Body of pancreas (tissue), 4 donors: ENCODE results near the gene PPP2R2B. TPM values are rescaled to one million over a fixed set of nuclear protein-coding genes. Genes with fewer than 3 reads are reported as not detected.

Experiments
- ATAC-seq: fragments of 150-250 bp; one replicate; pipeline ENCODE4 v1.9.1; 2016
- DNase-seq, 4 donors: peaks; one replicate each; pipeline ENCODE4 v3.0.0-alpha.2; 2019
- H3K27ac ChIP-seq, 4 donors: fragments of 200-600 bp; sonication (generic); 1 replicate in 3 of 4; 2 replicates in 1 of 4; pipeline versions ENCODE4 v1.5.1 to v1.6.1; 2016 to 2019; ENCODE audit warnings: mild to moderate bottlenecking in 1 of 4, mixed read lengths in 1 of 4, moderate library complexity in 1 of 4
- H3K27me3 ChIP-seq, 2 donors: fragments of 200-600 bp; sonication (generic); one replicate each; pipeline ENCODE4 v1.6.0; 2016; ENCODE audit warnings: mild to moderate bottlenecking in 1 of 2
- H3K36me3 ChIP-seq, 2 donors: fragments of 200-600 bp; sonication (generic); replicated peaks in 1 of 2; 2 replicates each; pipeline ENCODE4 v1.5.1; 2016; ENCODE audit warnings: low read depth in 2 of 2; ENCODE audit not compliant: insufficient read depth in 1 of 2
- H3K4me1 ChIP-seq: fragments of 200-600 bp; sonication (generic); one replicate; pipeline ENCODE4 v1.6.0; 2016
- H3K4me3 ChIP-seq, 2 donors: fragments of 200-600 bp; sonication (generic); 1 replicate in 1 of 2; 2 replicates in 1 of 2; pipeline ENCODE4 v1.5.1; 2016 to 2019
- H3K9me3 ChIP-seq, 3 donors: fragments of 200-600 bp; sonication (generic); 1 replicate in 2 of 3; 2 replicates in 1 of 3; pipeline ENCODE4 v1.5.1; 2016
- CTCF ChIP-seq, 7 experiments: fragments of 450-650 bp in 4 of 7; fragments of 200-600 bp in 3 of 7; sonication (generic) in 3 of 7; IDR thresholded peaks; one replicate each; pipeline ENCODE4 v1.5.1; 2016 to 2019; ENCODE audit warnings: antibody characterized with exemption in 7 of 7
- POLR2A ChIP-seq, 3 donors: fragments of 450-650 bp; IDR thresholded peaks; one replicate each; pipeline ENCODE4 v1.6.1; 2016; ENCODE audit warnings: antibody characterized with exemption in 3 of 3, mild to moderate bottlenecking in 2 of 3
- WGBS, 2 donors: methylation state at CpG; one replicate each; pipeline ENCODE4 v1.1.5; 2017; 5-methylcytosine and 5-hydroxymethylcytosine counted together
- intact Hi-C: fragments of 100-400 bp; cut with DNase I; formaldehyde crosslinking; loops from one replicate; pipeline ENCODE4 v1.15.1; 2023
- total RNA-seq, 2 donors: library from RNA; depleted of rRNA; stranded (reverse); fragments of >200 nt; gene quantifications; one replicate each; pipeline ENCODE4 v1.1.0, GENCODE V29; 2016

PPP2R2B gene
- total RNA-seq, 2 donors from 2014 or later: 0.26 TPM; not detected in 1

GRCh38 chr5:146671561-146672295 lies 206.8 kb downstream of the PPP2R2B start:
- Histone ChIP-seq H3K4me3 (no peak overlapping the region), H3K27me3 (no peaks in the 10 kb centered on the region), H3K9me3 (no peaks in the 10 kb centered on the region), H3K4me1 (no peaks in the 10 kb centered on the region), H3K36me3 (no peaks in the 10 kb centered on the region), H3K27ac (peak overlapping the region in 1 of 4 donors; percentile 19)
- TF ChIP-seq POLR2A (IDR thresholded peaks at IDR 0.05): no peak
- no peak for TF ChIP-seq CTCF (IDR thresholded peaks at IDR 0.05)
- ATAC-seq: no peak
- DNase-seq: no peak
- 27 to 30% methylated on average over 7 of the region's 7 CpGs for WGBS, 2 donors
- intact Hi-C loops: no loop called here

DNA sequence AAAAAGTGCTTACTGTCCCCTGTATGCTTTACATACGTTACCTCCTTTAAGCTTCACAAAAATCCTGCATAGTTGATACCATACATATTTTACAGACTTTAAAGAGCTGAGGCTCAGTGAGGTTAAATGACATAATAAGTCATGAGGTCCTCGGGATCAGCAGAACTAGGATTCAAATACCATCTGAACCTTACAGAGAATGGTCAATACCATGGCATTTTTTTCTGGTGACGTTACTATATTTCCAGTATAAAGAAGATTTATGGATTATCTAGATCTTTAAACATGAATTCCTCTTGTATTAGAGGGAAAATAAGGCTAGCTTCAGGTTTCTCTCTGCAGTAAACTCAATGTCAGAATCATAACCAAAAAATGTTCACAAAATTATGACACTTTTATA lies 208.9 kb downstream of the PPP2R2B start:
- ATAC-seq: no peak
- H3K27ac ChIP-seq: no peak overlapping the region
- 54 to 67% methylated on average over 3 of the region's 3 CpGs for WGBS, 2 donors

DNA sequence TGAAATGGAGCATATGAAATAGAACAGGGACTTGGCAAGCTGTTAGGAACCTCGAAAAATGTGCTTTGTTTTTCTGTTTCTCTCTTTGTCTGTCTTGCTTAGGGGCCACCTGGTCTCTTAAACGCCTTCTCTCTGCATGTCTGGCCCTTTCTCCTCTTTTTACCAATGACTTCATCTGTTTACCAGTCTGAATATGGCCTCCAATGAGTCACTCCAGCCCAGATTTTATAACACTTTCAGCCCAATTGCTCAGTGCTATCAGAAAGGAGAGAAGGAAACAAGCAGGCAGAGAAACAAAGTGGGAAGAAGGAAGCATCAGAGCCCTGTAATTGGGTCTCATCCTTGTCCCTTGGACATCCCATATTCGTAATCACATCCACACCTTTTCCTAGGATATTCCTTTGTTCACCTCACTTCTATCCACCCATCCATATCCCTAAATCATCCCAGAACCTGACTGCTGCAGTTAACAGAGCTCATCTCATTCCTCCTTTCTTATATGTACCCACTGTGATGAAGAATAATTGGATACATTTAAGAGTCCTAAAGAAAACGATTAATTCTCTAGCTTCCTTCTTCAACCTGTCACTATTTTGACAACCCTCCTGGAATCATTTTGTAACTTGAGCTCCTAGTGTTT lies 210.8 kb downstream of the PPP2R2B start:
- DNase-seq (no peak), ATAC-seq (no peak)
- intact Hi-C loops: no loop called here
- Histone ChIP-seq H3K27ac (no peak overlapping the region), H3K4me3 (no peak overlapping the region), H3K9me3 (no peaks in the 10 kb centered on the region), H3K4me1 (no peaks in the 10 kb centered on the region), H3K27me3 (no peaks in the 10 kb centered on the region), H3K36me3 (no peaks in the 10 kb centered on the region)
- 34 to 37% methylated on average over 4 of the region's 4 CpGs for WGBS, 2 donors
- TF ChIP-seq CTCF (IDR thresholded peaks at IDR 0.05) (no peak), POLR2A (IDR thresholded peaks at IDR 0.05) (no peak)

More for the DNA sequence above, 208.9 kb downstream of the PPP2R2B start:
- Histone ChIP-seq H3K36me3 (no peaks in the 10 kb centered on the region), H3K9me3 (no peaks in the 10 kb centered on the region), H3K27me3 (no peaks in the 10 kb centered on the region), H3K4me3 (no peak overlapping the region), H3K4me1 (no peaks in the 10 kb centered on the region)
- no peak for DNase-seq
- intact Hi-C loops: no loop called here
- TF ChIP-seq CTCF (IDR thresholded peaks at IDR 0.05) (no peak), POLR2A (IDR thresholded peaks at IDR 0.05) (no peak)

- DNase-seq: peak in 2 of 4 donors; percentile 15
- WGBS, 2 donors: 81 to 89% methylated on average over 1 of the region's 1 CpG
- Histone ChIP-seq H3K27me3 (peaks cover 0 to 3% of the 10 kb centered on the region in 2 donors), H3K4me1 (no peaks in the 10 kb centered on the region), H3K27ac (no peak overlapping the region), H3K4me3 (no peak overlapping the region), H3K36me3 (no peaks in the 10 kb centered on the region), H3K9me3 (no peaks in the 10 kb centered on the region)
- intact Hi-C loops: no loop called here
- no peak for ATAC-seq
- TF ChIP-seq CTCF (IDR thresholded peaks at IDR 0.05) (peak in 6 of 7 experiments; percentile 12 to 50 (median 38)), POLR2A (IDR thresholded peaks at IDR 0.05) (no peak)
These were observed 216.3 kb downstream of the PPP2R2B start for GRCh38 chr5:146662229-146662628.
